ENCODE data around the gene SLC4A1. TPM values are rescaled to one million over a fixed set of nuclear protein-coding genes. Genes with fewer than 3 reads are reported as not detected.

The SLC4A1 gene
- total and polyA plus RNA-seq, 2 donors (not counting 3 experiments of a cell fraction or from before 2014, with no cell fraction given) = not detected

DNA sequence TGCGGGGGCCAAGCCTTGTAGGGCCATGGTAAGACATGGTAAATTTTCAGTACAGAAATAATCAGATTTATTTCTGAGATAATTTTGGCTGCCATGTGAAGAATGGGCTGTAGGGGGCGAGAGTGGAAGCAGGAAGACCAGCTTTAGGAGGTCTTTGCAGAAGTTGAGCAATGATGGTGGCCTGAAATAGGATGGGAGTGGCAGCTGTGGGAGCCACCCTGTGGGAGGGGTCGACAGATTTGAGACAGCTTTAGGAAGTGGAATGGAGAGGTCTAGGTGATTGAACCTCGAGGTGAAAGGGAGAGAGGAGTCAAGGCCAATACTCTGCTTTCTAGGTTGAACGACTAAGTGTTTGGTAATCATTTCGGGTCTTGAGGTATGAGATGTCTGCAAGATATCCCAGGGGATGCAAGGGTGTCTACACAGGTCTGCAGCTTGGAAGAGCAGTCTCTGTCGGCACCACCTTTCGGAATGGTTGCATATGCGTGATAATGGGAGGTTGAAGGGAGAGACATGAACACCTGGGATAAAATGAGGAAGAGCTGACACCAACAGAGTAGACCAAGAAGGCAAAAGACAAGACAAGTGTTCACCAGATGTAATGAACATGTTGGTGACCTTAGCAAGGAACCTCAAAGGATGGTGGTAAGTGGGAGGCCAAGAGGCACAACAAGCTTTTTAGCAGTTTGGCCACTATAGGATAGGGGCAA lies 64.0 kb downstream of the SLC4A1 start:
- Histone ChIP-seq H3K27ac (ENCODE audit: insufficient read depth, low read depth, low read length) (no peak overlapping the region), H3K9ac (replicated peaks; ENCODE audit: extremely low read depth, insufficient read depth, low read length) (no peak overlapping the region), H3K79me2 (ENCODE audit: control insufficient read depth, insufficient read depth, low read length) (peaks cover under 1% of the 10 kb centered on the region), H3K4me2 (ENCODE audit: insufficient read depth, low read length) (no peak overlapping the region), H3K36me3 (ENCODE audit: control insufficient read depth in 2 of 2, extremely low read depth in 1 of 2, insufficient read depth in 2 of 2, low read length in 2 of 2) (peaks cover 0 to 16% of the 10 kb centered on the region in 2 experiments), H3K27me3 (ENCODE audit: control insufficient read depth in 2 of 2, insufficient read depth in 2 of 2, low read length in 2 of 2) (no peaks in the 10 kb centered on the region), H2AFZ (ENCODE audit: low read depth, low read length) (no peak overlapping the region), H3K9me1 (replicated peaks; ENCODE audit: control insufficient read depth, extremely low read depth, insufficient read depth, low read length) (no peaks in the 10 kb centered on the region), H3K9me3 (replicated peaks; ENCODE audit: control insufficient read depth, insufficient read depth, low read length) (no peaks in the 10 kb centered on the region), H3K4me3 (replicated peaks in 1 of 3; ENCODE audit: insufficient read depth in 1 of 3, low read depth in 1 of 3, low read length in 3 of 3) (no peak overlapping the region), H3K4me1 (ENCODE audit: control insufficient read depth, extremely low read depth, insufficient read depth, low read length) (peaks cover 12% of the 10 kb centered on the region), H4K20me1 (replicated peaks; ENCODE audit: control insufficient read depth, extremely low read depth, insufficient read depth, low read length) (no peaks in the 10 kb centered on the region)
- intact Hi-C loops (cut with micrococcal nuclease) (no loop called here), dilution Hi-C loops (cut with MboI; ENCODE audit: extremely low pct_ligation_motif_present, low sequenced_read_pairs) (no loop called here)
- ChIA-PET POLR2A (interaction anchor here (1.5 kb wide), 1 partner anchor 141 kb away, joined by 4 read pairs; the partner anchor contains the start of gene GRN), CTCF (interaction anchor here (0.6 to 2.4 kb wide), 21 partner anchors 12 to 320 kb away, joined by 3 to 17 read pairs (median 3); partner anchors contain the start of genes GRN, LSM12, RUNDC3A and SLC25A39)
- TF ChIP-seq, protein P1, sequence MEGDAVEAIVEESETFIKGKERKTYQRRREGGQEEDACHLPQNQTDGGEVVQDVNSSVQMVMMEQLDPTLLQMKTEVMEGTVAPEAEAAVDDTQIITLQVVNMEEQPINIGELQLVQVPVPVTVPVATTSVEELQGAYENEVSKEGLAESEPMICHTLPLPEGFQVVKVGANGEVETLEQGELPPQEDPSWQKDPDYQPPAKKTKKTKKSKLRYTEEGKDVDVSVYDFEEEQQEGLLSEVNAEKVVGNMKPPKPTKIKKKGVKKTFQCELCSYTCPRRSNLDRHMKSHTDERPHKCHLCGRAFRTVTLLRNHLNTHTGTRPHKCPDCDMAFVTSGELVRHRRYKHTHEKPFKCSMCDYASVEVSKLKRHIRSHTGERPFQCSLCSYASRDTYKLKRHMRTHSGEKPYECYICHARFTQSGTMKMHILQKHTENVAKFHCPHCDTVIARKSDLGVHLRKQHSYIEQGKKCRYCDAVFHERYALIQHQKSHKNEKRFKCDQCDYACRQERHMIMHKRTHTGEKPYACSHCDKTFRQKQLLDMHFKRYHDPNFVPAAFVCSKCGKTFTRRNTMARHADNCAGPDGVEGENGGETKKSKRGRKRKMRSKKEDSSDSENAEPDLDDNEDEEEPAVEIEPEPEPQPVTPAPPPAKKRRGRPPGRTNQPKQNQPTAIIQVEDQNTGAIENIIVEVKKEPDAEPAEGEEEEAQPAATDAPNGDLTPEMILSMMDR (IDR thresholded peaks at IDR 0.05; ENCODE audit: extremely low read depth in 1 of 2, insufficient read depth in 1 of 2, low read depth in 1 of 2, low read length in 2 of 2) = peak; percentile 72 to 81
- TF ChIP-seq EZH2 (IDR thresholded peaks at IDR 0.05; ENCODE audit: borderline replicate concordance, low read depth, low read length, severe bottlenecking) = no peak
- DNase-seq (ENCODE audit: low read depth, low spot score) (peak; percentile 56), FAIRE-seq (peak; percentile 77)
- BruUV-seq (replicated peaks) = no TSS peak

DNA sequence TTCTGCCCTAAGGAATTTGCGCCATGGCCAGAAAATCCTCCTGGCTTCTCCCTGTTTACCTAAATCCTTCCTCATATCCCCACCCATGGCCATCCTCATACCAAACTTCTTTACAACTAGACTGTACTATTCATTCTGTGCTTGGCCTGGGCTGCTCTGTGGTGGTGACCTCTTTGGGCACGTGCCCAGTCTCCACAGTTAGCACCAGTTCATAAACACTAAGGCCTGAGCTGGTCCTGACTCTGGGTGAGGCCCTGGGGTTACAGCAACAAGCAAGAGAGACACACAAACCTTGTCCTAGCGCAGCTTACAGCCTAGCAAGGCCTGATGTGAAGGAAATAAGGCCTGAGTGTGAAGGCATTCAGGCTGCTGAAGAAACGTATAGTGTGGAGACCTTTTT lies 65.2 kb downstream of the SLC4A1 start:
- Histone ChIP-seq H3K79me2 (ENCODE audit: control insufficient read depth, insufficient read depth, low read length) (peaks cover 12% of the 10 kb centered on the region), H3K9me1 (replicated peaks; ENCODE audit: control insufficient read depth, extremely low read depth, insufficient read depth, low read length) (no peaks in the 10 kb centered on the region), H3K4me1 (ENCODE audit: control insufficient read depth, extremely low read depth, insufficient read depth, low read length) (peaks cover 20% of the 10 kb centered on the region), H3K4me2 (ENCODE audit: insufficient read depth, low read length) (no peak overlapping the region), H3K36me3 (ENCODE audit: control insufficient read depth in 2 of 2, extremely low read depth in 1 of 2, insufficient read depth in 2 of 2, low read length in 2 of 2) (peaks cover 0 to 8% of the 10 kb centered on the region in 2 experiments), H3K27me3 (ENCODE audit: control insufficient read depth in 2 of 2, insufficient read depth in 2 of 2, low read length in 2 of 2) (no peaks in the 10 kb centered on the region), H4K20me1 (replicated peaks; ENCODE audit: control insufficient read depth, extremely low read depth, insufficient read depth, low read length) (no peaks in the 10 kb centered on the region), H2AFZ (ENCODE audit: low read depth, low read length) (no peak overlapping the region), H3K27ac (ENCODE audit: insufficient read depth, low read depth, low read length) (no peak overlapping the region), H3K4me3 (replicated peaks in 1 of 3; ENCODE audit: insufficient read depth in 1 of 3, low read depth in 1 of 3, low read length in 3 of 3) (no peak overlapping the region), H3K9me3 (replicated peaks; ENCODE audit: control insufficient read depth, insufficient read depth, low read length) (no peaks in the 10 kb centered on the region), H3K9ac (replicated peaks; ENCODE audit: extremely low read depth, insufficient read depth, low read length) (no peak overlapping the region)
- DNase-seq (ENCODE audit: low read depth, low spot score) (no peak), FAIRE-seq (no peak)
- no TSS peak for BruUV-seq (replicated peaks)
- intact Hi-C loops (cut with micrococcal nuclease) = no loop called here
- POLR2A ChIA-PET = no interaction called here
- dilution Hi-C loops (cut with MboI; ENCODE audit: extremely low pct_ligation_motif_present, low sequenced_read_pairs) = no loop called here
- TF ChIP-seq EZH2 (IDR thresholded peaks at IDR 0.05; ENCODE audit: borderline replicate concordance, low read depth, low read length, severe bottlenecking) (no peak), JUN (IDR thresholded peaks at IDR 0.05; ENCODE audit: borderline replicate concordance, insufficient read depth, insufficient read length, low read depth) (no peak), POLR2AphosphoS5 (IDR thresholded peaks at IDR 0.05; ENCODE audit: insufficient read depth, low read depth, low read length) (no peak), POLR2A (IDR thresholded peaks at IDR 0.05; ENCODE audit: low read depth, low read length) (no peak), FOS (IDR thresholded peaks at IDR 0.05; ENCODE audit: borderline replicate concordance, insufficient read depth, low read length) (no peak), MYC (IDR thresholded peaks at IDR 0.05; ENCODE audit: low read depth, low read length) (no peak), GATA2 (IDR thresholded peaks at IDR 0.05; ENCODE audit: insufficient read depth, insufficient read length, low read depth, low read length) (no peak)
- TF ChIP-seq, protein P2, sequence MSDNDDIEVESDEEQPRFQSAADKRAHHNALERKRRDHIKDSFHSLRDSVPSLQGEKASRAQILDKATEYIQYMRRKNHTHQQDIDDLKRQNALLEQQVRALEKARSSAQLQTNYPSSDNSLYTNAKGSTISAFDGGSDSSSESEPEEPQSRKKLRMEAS (IDR thresholded peaks at IDR 0.05; ENCODE audit: insufficient read depth, insufficient read length) = no peak
- TF ChIP-seq, protein P1 (IDR thresholded peaks at IDR 0.05; ENCODE audit: extremely low read depth in 1 of 2, insufficient read depth in 1 of 2, low read depth in 1 of 2, low read length in 2 of 2) = no peak
- CTCF ChIA-PET = interaction anchor here (1.0 to 2.4 kb wide), 4 partner anchors 9 to 126 kb away, joined by 3 to 9 read pairs (median 6); partner anchors contain the start of gene SLC25A39

Data from endothelial cell of umbilical vein (primary cell).